ENCODE results near the gene HS2ST1. TPM values are rescaled to one million over a fixed set of nuclear protein-coding genes. Genes with fewer than 3 reads are reported as not detected.
A peak's percentile ranks its signal among the peaks of the same experiment; 100 is the strongest.
"Not testable (repeated sequence)": the region's sequence is repeated elsewhere in the genome, so short reads cannot be mapped to it uniquely, and the experiment has no call there.

The HS2ST1 gene
- total RNA-seq, 1 experiment from 2014 or later: 45.0 TPM

- Histone ChIP-seq H3K27ac (no peak overlapping the region), H3K36me3 (no peaks in the 10 kb centered on the region), H3K4me1 (no peaks in the 10 kb centered on the region), H3K27me3 (no peaks in the 10 kb centered on the region), H3K9me3 (replicated peaks) (no peaks in the 10 kb centered on the region), H3K4me3 (no peak overlapping the region)
- DNase-seq: no peak
Observed at GRCh38 chr1:86940599-86940998, 26.2 kb downstream of the HS2ST1 start.

GRCh38 chr1:86942042-86942441, 27.6 kb downstream of the HS2ST1 start:
- Histone ChIP-seq H3K9me3 (replicated peaks) (no peaks in the 10 kb centered on the region), H3K36me3 (no peaks in the 10 kb centered on the region), H3K27me3 (no peaks in the 10 kb centered on the region), H3K27ac (no peak overlapping the region), H3K4me3 (no peak overlapping the region), H3K4me1 (no peaks in the 10 kb centered on the region)
- DNase-seq: no peak

DNA sequence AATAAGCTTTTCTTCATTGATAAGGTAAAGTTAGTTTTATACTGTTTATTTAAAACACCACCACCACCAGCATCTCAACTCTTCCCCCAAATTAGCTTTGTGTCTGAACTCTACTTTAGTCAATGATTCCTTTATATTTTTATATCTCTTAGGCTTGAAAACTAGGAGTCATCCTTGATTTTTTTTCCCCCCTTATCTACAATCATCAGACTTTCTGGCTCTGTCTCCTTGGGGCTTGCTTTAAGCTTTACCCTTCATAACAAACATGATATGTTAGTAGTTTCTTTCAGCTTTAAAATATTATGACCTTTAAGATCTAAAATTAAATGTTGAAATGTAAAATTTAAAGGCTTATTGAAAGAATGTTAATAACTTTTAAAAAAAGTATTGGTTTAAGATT, 28.3 kb downstream of the HS2ST1 start:
- DNase-seq: no peak
- H3K9me3 ChIP-seq (replicated peaks): no peaks in the 10 kb centered on the region
- no peaks in the 10 kb centered on the region for H3K4me1 ChIP-seq
- no peak overlapping the region for H3K27ac ChIP-seq
- no peaks in the 10 kb centered on the region for H3K27me3 ChIP-seq
- no peaks in the 10 kb centered on the region for H3K36me3 ChIP-seq
- no peak overlapping the region for H3K4me3 ChIP-seq

- H3K27me3 ChIP-seq: no peaks in the 10 kb centered on the region
- no peak for DNase-seq
- H3K27ac ChIP-seq: no peak overlapping the region
- no peak overlapping the region for H3K4me3 ChIP-seq
- no peaks in the 10 kb centered on the region for H3K36me3 ChIP-seq
- 0 out of 2 replicates have a peak, but pooled peaks cover 2% of the 10 kb centered on the region for H3K9me3 ChIP-seq (replicated peaks)
- H3K4me1 ChIP-seq: no peaks in the 10 kb centered on the region
Observed at GRCh38 chr1:86948212-86948611, 33.8 kb downstream of the HS2ST1 start.

DNA sequence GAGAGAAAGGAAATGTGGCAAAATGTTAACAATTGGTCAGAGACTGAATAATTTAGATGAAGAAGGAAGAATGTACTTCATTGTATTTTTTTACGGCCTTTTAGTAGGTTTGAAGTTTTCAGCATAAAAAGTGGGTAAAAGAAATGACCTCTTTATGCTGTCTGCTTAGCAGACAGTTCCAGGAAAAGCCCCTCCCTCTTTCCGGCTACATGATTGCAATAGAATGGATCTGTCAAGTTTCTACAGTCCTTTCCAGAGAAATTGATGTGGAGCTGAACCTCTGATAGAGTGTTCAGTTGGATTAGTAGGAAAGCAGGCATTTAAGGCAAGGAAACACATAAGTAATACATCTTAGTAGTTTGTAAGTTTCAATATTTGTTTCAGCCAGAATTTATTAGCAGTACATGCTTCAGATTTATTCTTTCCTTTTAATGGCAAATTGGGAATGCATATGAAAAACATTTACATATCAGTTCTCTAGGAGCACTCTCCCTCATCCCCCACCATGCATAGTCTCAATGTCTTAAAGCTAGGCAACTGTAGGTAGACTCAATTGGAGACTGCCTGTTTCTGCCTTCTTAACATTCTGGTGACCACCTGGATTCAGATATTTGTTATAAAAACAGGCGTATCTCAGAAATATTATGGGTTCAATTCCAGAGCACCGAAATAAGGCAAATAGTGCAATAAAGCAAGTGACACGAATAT, 36.4 kb downstream of the HS2ST1 start:
- Histone ChIP-seq H3K4me1 (no peaks in the 10 kb centered on the region), H3K4me3 (no peak overlapping the region), H3K27me3 (no peaks in the 10 kb centered on the region), H3K36me3 (no peaks in the 10 kb centered on the region), H3K27ac (no peak overlapping the region), H3K9me3 (replicated peaks) (0 out of 2 replicates have a peak, but pooled peaks cover 2% of the 10 kb centered on the region)
- no peak for DNase-seq

DNA sequence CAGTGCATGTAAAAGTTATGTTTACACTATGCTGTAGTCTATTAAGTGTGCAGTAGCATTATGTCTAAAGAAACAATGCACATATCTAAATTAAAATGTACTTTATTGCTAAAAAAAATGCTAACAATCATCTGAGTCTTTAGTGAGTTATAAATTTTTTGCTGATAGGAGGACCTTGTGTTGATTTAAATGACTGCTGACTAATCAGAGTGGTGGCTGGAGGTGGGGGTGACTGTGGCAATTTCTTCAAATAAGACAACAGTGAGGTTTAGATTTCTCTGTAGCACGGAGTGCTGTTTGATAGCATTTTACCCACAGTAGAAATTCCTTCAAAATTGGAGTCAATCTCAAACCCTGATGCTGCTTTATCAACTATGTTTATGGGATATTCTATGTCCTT, 37.0 kb downstream of the HS2ST1 start:
- Histone ChIP-seq H3K36me3 (no peaks in the 10 kb centered on the region), H3K4me1 (no peaks in the 10 kb centered on the region), H3K27me3 (no peaks in the 10 kb centered on the region), H3K9me3 (replicated peaks) (0 out of 2 replicates have a peak, but pooled peaks cover 2% of the 10 kb centered on the region), H3K4me3 (no peak overlapping the region), H3K27ac (no peak overlapping the region)
- no peak for DNase-seq

DNA sequence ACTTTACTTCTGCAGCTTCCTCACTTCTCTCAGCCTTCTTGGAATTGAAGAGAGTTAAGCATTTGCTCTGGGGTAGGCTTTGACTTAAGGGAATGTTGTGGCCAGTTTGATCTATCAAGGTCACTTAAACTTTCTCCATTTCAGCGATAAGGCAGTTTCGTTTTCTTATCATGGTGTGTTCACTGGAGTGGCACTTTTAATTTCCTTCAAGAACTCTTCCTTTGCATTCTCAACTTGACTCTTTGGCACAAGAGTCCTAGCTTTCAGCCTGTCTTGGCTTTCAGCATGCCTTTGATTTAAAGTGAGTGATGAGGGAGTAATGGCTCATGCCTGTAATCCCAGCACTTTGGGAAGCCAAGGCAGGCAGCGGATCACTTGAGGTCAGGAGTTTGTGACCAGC, 38.7 kb downstream of the HS2ST1 start:
- H3K4me1 ChIP-seq: no peaks in the 10 kb centered on the region
- no peaks in the 10 kb centered on the region for H3K27me3 ChIP-seq
- no peak overlapping the region for H3K27ac ChIP-seq
- H3K36me3 ChIP-seq: no peaks in the 10 kb centered on the region
- DNase-seq: no peak
- H3K4me3 ChIP-seq: no peak overlapping the region
- 0 out of 2 replicates have a peak, but pooled peaks cover 2% of the 10 kb centered on the region for H3K9me3 ChIP-seq (replicated peaks)

DNA sequence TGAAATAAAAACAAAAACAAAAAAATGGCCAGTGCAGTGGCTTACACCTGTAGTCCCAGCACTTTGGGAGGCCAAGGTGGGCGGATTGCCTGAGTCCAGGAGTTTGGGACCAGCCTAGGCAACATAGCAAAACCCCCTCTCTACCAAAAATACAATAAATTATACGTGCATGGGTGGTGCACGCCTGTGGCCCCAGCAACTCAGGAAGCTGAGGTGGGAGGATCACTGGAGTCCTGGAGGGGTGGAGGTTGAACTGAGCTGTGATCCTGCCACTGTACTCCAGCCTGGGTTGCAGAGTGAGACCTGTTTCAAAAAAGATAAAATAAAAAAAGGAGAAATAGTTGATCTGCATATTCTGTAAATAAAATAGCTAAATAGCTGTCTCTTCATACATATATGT, 41.2 kb downstream of the HS2ST1 start:
- DNase-seq: no peak
- no peak overlapping the region for H3K4me3 ChIP-seq
- no peak overlapping the region for H3K27ac ChIP-seq
- H3K9me3 ChIP-seq (replicated peaks): 0 out of 2 replicates have a peak, but pooled peaks cover 2% of the 10 kb centered on the region
- H3K4me1 ChIP-seq: no peaks in the 10 kb centered on the region
- H3K36me3 ChIP-seq: 0 out of 2 replicates have a peak, but pooled peaks cover 2% of the 10 kb centered on the region
- H3K27me3 ChIP-seq: no peaks in the 10 kb centered on the region

DNA sequence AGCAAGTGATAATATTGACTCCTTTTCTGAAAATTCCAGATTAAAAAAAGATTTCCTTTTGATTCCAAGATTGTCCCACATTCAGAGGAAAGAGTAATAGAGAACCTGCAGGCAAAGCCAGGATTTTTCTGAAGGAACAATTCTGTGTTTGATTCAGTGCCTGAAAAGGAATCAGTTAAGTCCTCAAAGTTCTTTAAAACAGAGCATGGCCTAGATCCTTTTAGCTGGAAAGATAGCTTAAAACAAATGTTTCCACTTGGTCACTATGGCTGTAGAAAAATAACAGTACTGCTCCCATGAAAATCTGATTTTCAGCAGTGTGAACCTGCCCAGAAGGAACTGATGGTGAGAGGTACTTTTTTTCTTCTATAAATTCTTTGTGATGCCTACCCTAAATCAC, 41.8 kb downstream of the HS2ST1 start:
- Histone ChIP-seq H3K27me3 (no peaks in the 10 kb centered on the region), H3K9me3 (replicated peaks) (0 out of 2 replicates have a peak, but pooled peaks cover 2% of the 10 kb centered on the region), H3K4me3 (no peak overlapping the region), H3K27ac (no peak overlapping the region), H3K36me3 (0 out of 2 replicates have a peak, but pooled peaks cover 2% of the 10 kb centered on the region), H3K4me1 (no peaks in the 10 kb centered on the region)
- DNase-seq: no peak

GRCh38 chr1:86957221-86957620, 42.8 kb downstream of the HS2ST1 start:
- no peak overlapping the region for H3K27ac ChIP-seq
- no peak for DNase-seq
- 0 out of 2 replicates have a peak, but pooled peaks cover 2% of the 10 kb centered on the region for H3K9me3 ChIP-seq (replicated peaks)
- H3K36me3 ChIP-seq: peaks cover 6% of the 10 kb centered on the region; the same call in 1 of the 2 replicates
- no peaks in the 10 kb centered on the region for H3K27me3 ChIP-seq
- H3K4me1 ChIP-seq: no peaks in the 10 kb centered on the region
- no peak overlapping the region for H3K4me3 ChIP-seq

DNA sequence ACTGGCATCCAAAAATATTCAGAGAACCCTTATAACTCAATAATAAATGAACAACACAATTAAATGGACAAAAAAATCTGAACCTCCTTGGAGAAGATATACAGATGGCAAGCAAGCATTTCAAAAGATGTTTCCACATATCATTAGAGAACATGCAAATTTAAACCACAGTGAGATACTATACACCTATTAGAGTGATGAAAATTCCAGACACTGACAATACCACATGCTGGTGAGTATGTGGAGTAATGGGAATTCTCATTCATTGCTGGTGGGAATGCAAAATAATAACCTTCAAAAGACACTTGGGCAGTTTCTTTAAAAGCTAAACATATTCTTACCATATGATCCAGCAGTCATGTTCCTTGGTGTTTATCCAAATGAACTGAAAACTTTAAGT, 46.1 kb downstream of the HS2ST1 start:
- Histone ChIP-seq H3K4me1 (peaks cover 2% of the 10 kb centered on the region; the same call in 1 of the 2 replicates), H3K27ac (no peak overlapping the region), H3K4me3 (no peak overlapping the region), H3K36me3 (peaks cover 8% of the 10 kb centered on the region; the same call in 1 of the 2 replicates), H3K9me3 (replicated peaks) (0 out of 2 replicates have a peak, but pooled peaks cover 3% of the 10 kb centered on the region), H3K27me3 (no peaks in the 10 kb centered on the region)
- no peak for DNase-seq

DNA sequence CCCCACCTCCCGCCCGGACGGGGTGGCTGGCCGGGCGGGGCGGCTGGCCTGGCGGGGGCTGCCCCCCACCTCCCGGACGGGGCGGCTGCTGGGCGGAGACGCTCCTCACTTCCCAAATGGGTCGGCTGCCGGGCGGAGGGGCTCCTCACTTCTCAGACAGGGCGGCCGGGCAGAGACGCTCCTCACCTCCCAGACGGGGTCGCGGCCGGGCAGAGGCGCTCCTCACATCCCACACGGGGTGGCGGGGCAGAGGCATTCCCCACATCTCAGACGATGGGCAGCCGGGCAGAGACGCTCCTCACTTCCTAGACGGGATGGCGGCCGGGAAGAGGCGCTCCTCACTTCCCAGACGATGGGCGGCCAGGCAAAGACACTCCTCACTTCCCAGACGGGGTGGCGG, 49.4 kb downstream of the HS2ST1 start:
- not testable (repeated sequence) for H3K9me3 ChIP-seq (replicated peaks); DNase-seq; H3K27ac ChIP-seq; H3K27me3 ChIP-seq; H3K4me3 ChIP-seq; H3K36me3 ChIP-seq; H3K4me1 ChIP-seq

DNA sequence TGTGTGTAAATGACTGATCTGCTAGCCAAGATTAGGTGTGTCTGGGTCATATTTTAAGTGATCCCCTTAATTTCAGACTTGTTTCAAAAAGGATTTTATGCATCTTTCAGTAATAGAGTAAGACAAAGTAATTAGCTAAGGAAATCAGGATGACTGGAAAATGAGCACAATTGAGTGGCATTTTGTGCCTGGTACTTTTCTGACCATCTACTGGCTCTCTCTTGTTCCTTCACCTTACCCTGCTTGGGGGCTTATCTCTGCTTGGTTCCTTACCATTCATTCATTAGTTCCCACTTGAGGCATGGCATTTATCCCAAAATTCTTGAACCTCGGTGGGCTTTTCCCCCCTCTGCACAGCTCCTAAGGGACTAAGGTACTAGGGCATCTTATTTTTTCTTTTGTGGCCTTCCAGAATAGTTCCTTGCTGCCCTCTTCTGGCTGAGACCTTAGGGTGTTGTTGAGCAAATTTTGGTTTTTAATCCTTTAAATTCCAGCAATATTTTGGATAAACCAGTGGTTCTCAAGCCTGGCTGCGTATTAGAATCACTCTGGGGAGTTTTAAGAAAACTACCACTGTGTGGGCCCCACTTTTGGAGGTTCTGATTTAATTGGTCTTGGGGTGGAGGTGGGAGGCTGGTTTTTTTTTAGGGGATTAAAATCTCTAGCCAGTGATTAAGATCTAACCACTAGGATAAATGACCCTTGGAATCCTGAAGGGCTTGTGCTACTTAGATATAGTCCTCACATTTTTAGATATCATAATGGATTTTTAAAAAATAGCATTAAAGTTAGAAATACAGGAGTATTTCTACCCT, 50.8 kb downstream of the HS2ST1 start:
- Histone ChIP-seq H3K9me3 (replicated peaks) (0 out of 2 replicates have a peak, but pooled peaks cover 3% of the 10 kb centered on the region), H3K4me1 (peaks cover 2% of the 10 kb centered on the region; the same call in 1 of the 2 replicates), H3K27me3 (no peaks in the 10 kb centered on the region), H3K27ac (no peak overlapping the region), H3K4me3 (no peak overlapping the region), H3K36me3 (peaks cover 6% of the 10 kb centered on the region; the same call in 1 of the 2 replicates)
- peak; percentile 12 to 48 for DNase-seq

GRCh38 chr1:86965827-86966182, 51.4 kb downstream of the HS2ST1 start:
- no peak for DNase-seq
- no peak overlapping the region for H3K4me3 ChIP-seq
- no peak overlapping the region for H3K27ac ChIP-seq
- H3K27me3 ChIP-seq: no peaks in the 10 kb centered on the region
- H3K36me3 ChIP-seq: peaks cover 6% of the 10 kb centered on the region; the same call in 1 of the 2 replicates
- peaks cover 2% of the 10 kb centered on the region; the same call in 1 of the 2 replicates for H3K4me1 ChIP-seq
- 0 out of 2 replicates have a peak, but pooled peaks cover 3% of the 10 kb centered on the region for H3K9me3 ChIP-seq (replicated peaks)

GRCh38 chr1:86970938-86971337, 56.5 kb downstream of the HS2ST1 start:
- Histone ChIP-seq H3K9me3 (replicated peaks) (no peaks in the 10 kb centered on the region), H3K4me3 (no peak overlapping the region), H3K36me3 (no peaks in the 10 kb centered on the region), H3K4me1 (no peaks in the 10 kb centered on the region), H3K27me3 (no peaks in the 10 kb centered on the region), H3K27ac (no peak overlapping the region)
- DNase-seq: no peak
